Heart left ventricle (tissue), 13 donors: ENCODE data around the gene UQCC3.

ENCODE experiments used
- CTCF ChIP-seq, 12 donors: fragments of 200-600 bp; sonication (generic) in 4 of 12; IDR thresholded peaks; one replicate each; pipeline versions ENCODE4 v1.5.0 to v1.8.0; 2018 to 2022; ENCODE audit warnings: antibody characterized with exemption in 12 of 12, mild to moderate bottlenecking in 5 of 12
- POLR2A ChIP-seq, 2 donors: fragments of 450-650 bp; IDR thresholded peaks; one replicate each; pipeline ENCODE4 v1.6.1; 2017; ENCODE audit warnings: antibody characterized with exemption in 2 of 2, mild to moderate bottlenecking in 2 of 2, moderate library complexity in 2 of 2
- donor health status: ischemic (EF 13 %, LVEDD 7.1; RV severe dilation, severe dysfunction).
- donor health status: DM: no; HTN: yes; CAD: no.
- donor health status: DM: no; HTN: no; CAD: no.
- donor health status: ischemic (EF 25% LVEDD 6.9; RV normal size, moderate dysfunction).
- donor health status: ischemic (EF 25% LVEDD 5.7; RV mildly dilated, moderate dysfunction).
- donor health status: ischemic (EF 35%, LVEDD 5.7; RV mildly dilated, moderate dysfunction).
- donor health status: nonischemic (EF 11% LVEDD 7.7; RV severe dilation, severe dysfunction).
- donor health status: DM: yes; HTN: yes; CAD: no.
- donor health status: PGD.
- donor health status: ischemic (EF 29% LVEDD 5.4; RV normal size, mild dysfunction).
- donor health status: nonischemic (EF 23%, LVEDD 6.1; RV moderate dilation, normal function).

DNA sequence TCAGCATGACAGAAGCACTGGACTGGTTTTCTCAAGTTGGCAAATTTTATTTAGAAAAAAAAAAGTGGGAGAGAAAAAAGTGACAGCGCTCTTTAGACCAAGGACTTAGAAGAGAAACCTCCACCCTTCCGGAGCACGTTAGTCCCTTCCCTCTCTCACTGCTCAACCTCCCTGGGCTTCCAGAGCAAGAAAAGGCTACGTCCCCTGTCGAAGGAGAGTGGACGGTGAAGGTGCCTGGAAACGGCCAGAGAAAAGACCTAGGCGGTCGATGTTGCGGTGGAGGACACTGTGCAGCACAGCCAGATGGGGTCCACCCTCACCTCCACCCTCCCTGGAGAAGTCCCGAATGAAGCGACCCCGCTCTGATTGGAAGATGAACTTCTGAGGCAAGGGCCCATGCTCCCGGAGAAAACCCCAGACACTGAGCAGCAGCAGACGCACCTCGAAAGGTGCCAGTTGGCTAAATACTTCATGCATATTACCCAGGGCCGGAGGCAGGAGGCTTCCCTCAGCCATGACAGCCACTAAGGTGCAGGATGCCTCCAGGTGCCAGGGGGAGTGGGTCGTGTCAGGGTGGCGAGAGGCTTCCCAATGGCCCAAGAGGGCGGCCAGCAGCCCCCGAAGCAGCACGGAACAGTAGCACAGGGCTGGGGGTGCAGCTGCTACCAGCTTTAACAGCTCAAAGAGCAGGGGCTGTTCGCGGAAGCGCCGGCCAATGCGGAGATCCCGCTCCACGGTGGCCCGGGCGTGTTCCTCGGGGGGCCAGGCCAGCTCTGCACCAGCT is 24.5 kb upstream of the UQCC3 start:
- no peak for TF ChIP-seq CTCF (IDR thresholded peaks at IDR 0.05)
- no peak for TF ChIP-seq POLR2A (IDR thresholded peaks at IDR 0.05)
